HFFc6 (cell line): ENCODE measurements around the gene IKBKE. TPM values are rescaled to one million over a fixed set of nuclear protein-coding genes. Genes with fewer than 3 reads are reported as not detected.

Experiments used
- DNase-seq: peaks from one replicate; pipeline ENCODE4 v3.0.0-alpha.2; 2018
- H3K27ac Mint-ChIP-seq: 2 replicates; pipeline ENCODE4 v1.8.0; 2020; ENCODE audit warnings: mild to moderate bottlenecking, mixed read lengths
- H3K27me3 Mint-ChIP-seq: 2 replicates; pipeline ENCODE4 v1.8.0; 2021; ENCODE audit warnings: mild to moderate bottlenecking, moderate library complexity, mixed read lengths; ENCODE audit not compliant: insufficient read depth
- H3K36me3 Mint-ChIP-seq: 2 replicates; pipeline ENCODE4 v1.8.0; 2021; ENCODE audit warnings: low read depth, mixed read lengths
- H3K4me1 Mint-ChIP-seq: 2 replicates; pipeline ENCODE4 v1.8.0; 2020; ENCODE audit warnings: low read depth, mixed read lengths
- H3K4me3 Mint-ChIP-seq: 2 replicates; pipeline ENCODE4 v1.8.0; 2020; ENCODE audit warnings: mild to moderate bottlenecking, moderate library complexity, mixed read lengths
- H3K9me3 Mint-ChIP-seq: 2 replicates; pipeline ENCODE4 v1.8.0; 2020; ENCODE audit warnings: mild to moderate bottlenecking, mixed read lengths
- total RNA-seq, 6 experiments: library from RNA; stranded (reverse); fragmentation: NEBNext Ultra II Directional; extraction: Animal tissue kit (Norgen Biotek cat#: 25700); gene quantifications; 2 replicates in 1 of 6; 3 replicates in 5 of 6; pipeline ENCODE4 v1.2.3, GENCODE V29; 2021
- TF ChIP-seq, protein P1 (sequence below): fragments of 200-600 bp; sonication (generic); IDR thresholded peaks from 2 replicates; pipeline ENCODE4 v1.5.0; 2021; ENCODE audit warnings: antibody characterized with exemption, mild to moderate bottlenecking

IKBKE gene
- total RNA-seq, 6 experiments from 2014 or later, result 15.1 to 19.6 (median 17.1) TPM

DNA sequence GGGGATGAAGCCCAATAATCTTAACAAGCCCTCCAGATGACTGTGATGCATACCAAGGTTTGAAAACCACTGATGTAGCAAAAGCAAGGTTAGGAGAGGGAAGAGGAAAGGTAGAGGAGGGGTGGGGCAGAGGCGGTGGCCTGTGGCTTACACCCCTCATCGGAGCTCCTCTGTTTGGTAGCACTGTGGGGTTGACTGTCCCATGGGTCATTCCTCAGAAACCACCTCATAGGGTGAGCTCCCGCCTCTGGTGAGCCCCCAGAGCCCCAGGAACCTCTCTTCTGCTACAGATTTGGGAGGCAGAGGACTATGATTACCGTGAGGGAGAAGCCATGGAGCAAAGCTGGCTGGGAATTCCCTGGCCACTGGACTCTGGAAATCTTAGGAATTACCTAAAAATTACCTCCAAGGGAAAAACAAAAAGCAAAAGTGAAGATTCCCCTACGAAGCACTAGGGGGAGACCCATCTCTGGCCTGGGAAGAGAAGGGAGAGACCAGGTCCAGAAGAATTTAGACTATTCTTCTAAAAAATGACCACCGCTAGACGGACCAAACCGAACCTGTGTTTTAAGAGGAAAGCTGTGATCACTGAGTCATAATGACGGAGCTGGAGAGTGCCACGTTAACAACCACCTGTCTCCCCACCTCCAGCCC is 35.6 kb downstream of the IKBKE start:
- Mint-ChIP-seq H3K27ac (no peak overlapping the region), H3K4me3 (peak overlapping the region; percentile 74; the same call in 1 of the 2 replicates), H3K27me3 (peaks cover 10% of the 10 kb centered on the region), H3K9me3 (no peaks in the 10 kb centered on the region), H3K4me1 (peaks cover 66% of the 10 kb centered on the region), H3K36me3 (no peaks in the 10 kb centered on the region)
- TF ChIP-seq, protein P1, sequence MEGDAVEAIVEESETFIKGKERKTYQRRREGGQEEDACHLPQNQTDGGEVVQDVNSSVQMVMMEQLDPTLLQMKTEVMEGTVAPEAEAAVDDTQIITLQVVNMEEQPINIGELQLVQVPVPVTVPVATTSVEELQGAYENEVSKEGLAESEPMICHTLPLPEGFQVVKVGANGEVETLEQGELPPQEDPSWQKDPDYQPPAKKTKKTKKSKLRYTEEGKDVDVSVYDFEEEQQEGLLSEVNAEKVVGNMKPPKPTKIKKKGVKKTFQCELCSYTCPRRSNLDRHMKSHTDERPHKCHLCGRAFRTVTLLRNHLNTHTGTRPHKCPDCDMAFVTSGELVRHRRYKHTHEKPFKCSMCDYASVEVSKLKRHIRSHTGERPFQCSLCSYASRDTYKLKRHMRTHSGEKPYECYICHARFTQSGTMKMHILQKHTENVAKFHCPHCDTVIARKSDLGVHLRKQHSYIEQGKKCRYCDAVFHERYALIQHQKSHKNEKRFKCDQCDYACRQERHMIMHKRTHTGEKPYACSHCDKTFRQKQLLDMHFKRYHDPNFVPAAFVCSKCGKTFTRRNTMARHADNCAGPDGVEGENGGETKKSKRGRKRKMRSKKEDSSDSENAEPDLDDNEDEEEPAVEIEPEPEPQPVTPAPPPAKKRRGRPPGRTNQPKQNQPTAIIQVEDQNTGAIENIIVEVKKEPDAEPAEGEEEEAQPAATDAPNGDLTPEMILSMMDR, result peak; percentile 79
- DNase-seq, result peak; percentile 26

DNA sequence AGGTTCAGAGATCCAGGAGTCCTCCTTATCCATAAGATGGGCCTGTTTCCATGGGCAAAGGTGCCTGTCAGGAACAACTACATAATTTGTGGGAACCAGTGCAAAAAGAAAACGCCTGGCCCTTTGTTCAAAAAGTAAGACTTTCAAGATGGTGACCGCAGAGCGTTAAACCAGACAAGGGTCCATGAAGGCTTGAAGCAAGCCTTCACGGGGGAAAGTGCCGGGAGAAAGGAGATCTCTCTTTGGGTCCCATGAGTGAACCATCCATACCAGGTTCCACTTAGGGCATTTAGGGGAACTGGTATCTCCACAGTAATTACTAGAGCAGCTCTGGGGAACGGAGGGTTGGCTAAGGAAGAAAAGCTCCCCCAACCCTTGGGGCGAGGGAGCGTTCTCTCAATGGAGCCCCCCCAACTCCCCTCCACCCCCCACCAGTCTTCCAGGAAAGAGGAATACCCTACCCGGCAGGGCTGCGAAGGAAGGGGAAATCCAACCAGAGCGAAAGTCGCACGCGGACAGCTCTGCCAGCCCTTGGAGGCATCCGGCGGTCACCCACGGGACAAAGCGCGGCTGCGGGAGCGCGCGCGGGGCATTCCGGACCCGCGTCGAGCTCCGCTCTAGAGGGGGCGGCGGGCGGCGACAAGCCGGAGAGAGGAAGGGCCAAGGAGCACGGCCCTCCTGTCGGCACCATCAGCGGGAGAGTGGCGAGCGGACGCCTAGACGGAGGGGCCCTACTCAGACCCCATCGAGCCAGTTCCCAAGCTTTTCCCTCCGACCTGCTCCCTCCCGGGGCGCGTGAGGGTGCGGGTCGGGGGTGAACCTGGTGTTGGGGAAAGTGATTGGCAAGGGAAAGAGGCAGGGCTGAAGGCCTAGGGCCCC is 36.4 kb downstream of the IKBKE start:
- Mint-ChIP-seq H3K36me3 (no peaks in the 10 kb centered on the region), H3K4me1 (peaks cover 58% of the 10 kb centered on the region), H3K27ac (no peak overlapping the region), H3K9me3 (no peaks in the 10 kb centered on the region), H3K4me3 (peak overlapping the region; percentile 74), H3K27me3 (peaks cover 10% of the 10 kb centered on the region)
- TF ChIP-seq, protein P1, result no peak
- no peak for DNase-seq

DNA sequence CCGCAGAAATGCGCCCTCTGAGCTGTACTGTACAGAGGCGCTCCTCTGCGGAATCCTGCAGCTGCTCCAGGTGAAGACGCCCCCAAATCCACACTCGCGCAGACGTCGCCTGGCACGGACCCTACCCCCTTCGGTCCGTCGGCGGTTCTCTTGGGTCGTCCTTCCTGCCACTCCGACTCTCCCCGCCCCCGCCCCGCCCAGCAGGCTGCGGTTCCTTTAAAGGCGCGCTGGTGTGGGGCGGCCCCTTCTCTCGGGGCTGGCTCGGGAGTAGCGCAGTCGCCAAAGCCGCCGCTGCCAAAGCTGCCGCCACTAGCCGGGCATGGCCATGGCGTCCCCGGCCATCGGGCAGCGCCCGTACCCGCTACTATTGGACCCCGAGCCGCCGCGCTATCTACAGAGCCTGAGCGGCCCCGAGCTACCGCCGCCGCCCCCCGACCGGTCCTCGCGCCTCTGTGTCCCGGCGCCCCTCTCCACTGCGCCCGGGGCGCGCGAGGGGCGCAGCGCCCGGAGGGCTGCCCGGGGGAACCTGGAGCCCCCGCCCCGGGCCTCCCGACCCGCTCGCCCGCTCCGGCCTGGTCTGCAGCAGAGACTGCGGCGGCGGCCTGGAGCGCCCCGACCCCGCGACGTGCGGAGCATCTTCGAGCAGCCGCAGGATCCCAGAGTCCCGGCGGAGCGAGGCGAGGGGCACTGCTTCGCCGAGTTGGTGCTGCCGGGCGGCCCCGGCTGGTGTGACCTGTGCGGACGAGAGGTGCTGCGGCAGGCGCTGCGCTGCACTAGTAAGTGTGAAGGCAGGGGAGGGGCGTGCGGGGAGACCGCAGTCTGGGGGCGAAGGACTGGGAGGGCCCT is 37.2 kb downstream of the IKBKE start, which contains the start of gene RASSF5:
RASSF5 (plus strand) TSS at position 248 of the 846 bp plus-strand sequence; CDS start at position 320, 72 bp downstream.
- Mint-ChIP-seq H3K9me3 (no peaks in the 10 kb centered on the region), H3K27me3 (peaks cover 5% of the 10 kb centered on the region), H3K4me1 (peaks cover 59% of the 10 kb centered on the region), H3K36me3 (no peaks in the 10 kb centered on the region), H3K4me3 (peak within 1 kb of the TSS; percentile 74), H3K27ac (no peak within 1 kb of the TSS)
- TF ChIP-seq, protein P1, result no peak
- DNase-seq, result peak; percentile 41

DNA sequence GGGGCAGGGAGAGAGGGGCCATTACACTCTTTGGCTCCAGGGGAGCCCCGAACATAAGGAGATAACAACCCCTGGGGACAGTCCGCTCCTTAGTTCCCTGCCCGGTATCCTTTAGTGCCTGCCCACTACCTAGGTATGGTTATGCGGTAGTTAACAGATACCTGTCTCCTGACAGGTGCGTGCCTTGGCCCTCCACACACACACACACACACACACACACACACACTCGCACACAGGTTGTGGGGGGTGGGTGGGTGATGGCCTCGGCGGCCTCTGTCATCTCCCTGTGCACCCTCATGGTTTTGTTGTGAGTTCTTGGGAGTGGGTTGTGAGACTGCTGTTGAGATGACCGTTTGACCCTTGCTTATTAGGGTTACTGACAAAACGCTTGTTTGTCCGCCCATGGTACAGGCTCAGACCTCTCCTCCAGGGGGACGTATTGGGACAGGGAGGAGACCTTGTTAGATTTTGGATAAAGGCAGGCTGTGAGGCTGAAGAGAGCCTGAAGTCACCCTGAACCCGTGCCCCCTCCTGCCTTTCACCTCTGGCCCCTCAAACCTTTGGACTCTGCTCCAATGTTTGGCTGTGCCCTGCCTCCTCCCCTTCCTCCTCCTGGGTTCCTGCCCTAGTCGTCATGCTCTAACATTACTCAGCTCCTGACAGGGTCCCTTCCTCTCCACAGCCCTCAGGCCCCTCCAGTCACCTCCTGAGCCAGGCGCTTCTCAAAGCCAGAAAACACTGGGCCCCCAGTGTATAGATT is 38.0 kb downstream of the IKBKE start:
- no peak for DNase-seq
- TF ChIP-seq, protein P1, result no peak
- Mint-ChIP-seq H3K9me3 (no peaks in the 10 kb centered on the region), H3K27ac (no peak overlapping the region), H3K4me3 (peak overlapping the region; percentile 69), H3K4me1 (peaks cover 59% of the 10 kb centered on the region), H3K27me3 (peaks cover 5% of the 10 kb centered on the region), H3K36me3 (no peaks in the 10 kb centered on the region)
